ENCODE results near the gene DBN1. TPM values are rescaled to one million over a fixed set of nuclear protein-coding genes. Genes with fewer than 3 reads are reported as not detected.

DBN1 gene
- total RNA-seq, 1 experiment from 2014 or later, result 144 TPM

- Mint-ChIP-seq H3K27me3 (ENCODE audit: insufficient read depth, unreplicated experiment) (no peaks in the 10 kb centered on the region), H3K36me3 (ENCODE audit: insufficient read depth, unreplicated experiment) (peaks cover 76% of the 10 kb centered on the region), H3K27ac (ENCODE audit: unreplicated experiment) (no peak overlapping the region), H3K4me1 (ENCODE audit: low read depth, unreplicated experiment) (peaks cover 15% of the 10 kb centered on the region), H3K4me3 (ENCODE audit: unreplicated experiment) (peak overlapping the region; percentile 7), H3K9me3 (ENCODE audit: unreplicated experiment) (no peaks in the 10 kb centered on the region)
- H3K4me1 ChIP-seq, result peaks cover 12% of the 10 kb centered on the region; the same call in 1 of the 2 replicates
- TF ChIP-seq CTCF (IDR thresholded peaks at IDR 0.05; ENCODE audit: insufficient read depth in 1 of 2, low read depth in 1 of 2, low read length in 1 of 2, severe bottlenecking in 1 of 2, unreplicated experiment in 1 of 2), result no peak
- ChIA-PET POLR2A (no interaction called here), CTCF (no interaction called here)
- no peaks in the 10 kb centered on the region for H3K27me3 ChIP-seq (replicated peaks; ENCODE audit: control insufficient read depth, insufficient read depth, low read length)
- H3K9me3 ChIP-seq, result no peaks in the 10 kb centered on the region
- no peak for DNase-seq
- intact Hi-C loops (cut with micrococcal nuclease; ENCODE audit: unreplicated experiment), result no loop called here
- H3K36me3 ChIP-seq (ENCODE audit: control insufficient read depth, insufficient read depth, low read length), result peaks cover 8% of the 10 kb centered on the region
- no TSS peak for BruUV-seq (replicated peaks)
- no peak overlapping the region for H3K4me3 ChIP-seq (ENCODE audit: low read depth, low read length)
Measured at GRCh38 chr5:177519463-177520235, 46.2 kb upstream of the DBN1 start.

- Mint-ChIP-seq H3K4me1 (ENCODE audit: low read depth, unreplicated experiment) (peaks cover 15% of the 10 kb centered on the region), H3K9me3 (ENCODE audit: unreplicated experiment) (no peaks in the 10 kb centered on the region), H3K27me3 (ENCODE audit: insufficient read depth, unreplicated experiment) (no peaks in the 10 kb centered on the region), H3K27ac (ENCODE audit: unreplicated experiment) (peak within 1 kb of the TSS; percentile 92), H3K36me3 (ENCODE audit: insufficient read depth, unreplicated experiment) (peaks cover 78% of the 10 kb centered on the region), H3K4me3 (ENCODE audit: unreplicated experiment) (peak within 1 kb of the TSS; percentile 92)
- H3K4me1 ChIP-seq, result peaks cover 12% of the 10 kb centered on the region; the same call in 1 of the 2 replicates
- TF ChIP-seq CTCF (IDR thresholded peaks at IDR 0.05; ENCODE audit: insufficient read depth in 1 of 2, low read depth in 1 of 2, low read length in 1 of 2, severe bottlenecking in 1 of 2, unreplicated experiment in 1 of 2), result no peak
- POLR2A ChIA-PET, result no interaction called here
- no peaks in the 10 kb centered on the region for H3K27me3 ChIP-seq (replicated peaks; ENCODE audit: control insufficient read depth, insufficient read depth, low read length)
- H3K36me3 ChIP-seq (ENCODE audit: control insufficient read depth, insufficient read depth, low read length), result peaks cover 15% of the 10 kb centered on the region
- peak; percentile 96 to 97 for DNase-seq
- CTCF ChIA-PET, result interaction anchor here (0.7 to 1.1 kb wide), 3 partner anchors 15 to 497 kb away, joined by 3 to 4 read pairs (median 3); no protein-coding TSS in a partner anchor
- H3K9me3 ChIP-seq, result no peaks in the 10 kb centered on the region
- peak within 1 kb of the TSS; percentile 99 for H3K4me3 ChIP-seq (ENCODE audit: low read depth, low read length)
- BruUV-seq (replicated peaks), result TSS peak; percentile 75
- intact Hi-C loops (cut with micrococcal nuclease; ENCODE audit: unreplicated experiment), result loop anchor here (1.0 kb wide), 1 partner anchor 71 kb away; no protein-coding TSS in a partner anchor
Measured at GRCh38 chr5:177516601-177517568, 43.5 kb upstream of the DBN1 start, which contains the start of gene DDX41. Gene DDX41 (minus strand): TSS chr5:177516961. CDS start chr5:177516945, 16 bp downstream.

- no peaks in the 10 kb centered on the region for H3K27me3 Mint-ChIP-seq (ENCODE audit: insufficient read depth, unreplicated experiment)
- ChIA-PET CTCF (interaction anchor here (0.6 to 0.9 kb wide), 2 partner anchors 58 to 145 kb away, joined by 3 read pairs; no protein-coding TSS in a partner anchor), POLR2A (interaction anchor here (0.6 kb wide), 1 partner anchor 22 kb away, joined by 3 read pairs; no protein-coding TSS in a partner anchor)
- H3K36me3 Mint-ChIP-seq (ENCODE audit: insufficient read depth, unreplicated experiment), result peaks cover 73% of the 10 kb centered on the region
- H3K9me3 Mint-ChIP-seq (ENCODE audit: unreplicated experiment), result no peaks in the 10 kb centered on the region
- intact Hi-C loops (cut with micrococcal nuclease; ENCODE audit: unreplicated experiment), result no loop called here
- TF ChIP-seq CTCF (IDR thresholded peaks at IDR 0.05; ENCODE audit: insufficient read depth in 1 of 2, low read depth in 1 of 2, low read length in 1 of 2, severe bottlenecking in 1 of 2, unreplicated experiment in 1 of 2), result no peak
- no peaks in the 10 kb centered on the region for H3K27me3 ChIP-seq (replicated peaks; ENCODE audit: control insufficient read depth, insufficient read depth, low read length)
- H3K4me3 ChIP-seq (ENCODE audit: low read depth, low read length), result peak overlapping the region; percentile 99
- peak overlapping the region; percentile 92 for H3K27ac Mint-ChIP-seq (ENCODE audit: unreplicated experiment)
- peaks cover 14% of the 10 kb centered on the region for H3K4me1 Mint-ChIP-seq (ENCODE audit: low read depth, unreplicated experiment)
- no peaks in the 10 kb centered on the region for H3K9me3 ChIP-seq
- peaks cover 13% of the 10 kb centered on the region for H3K36me3 ChIP-seq (ENCODE audit: control insufficient read depth, insufficient read depth, low read length)
- peak overlapping the region; percentile 92 for H3K4me3 Mint-ChIP-seq (ENCODE audit: unreplicated experiment)
- peaks cover 12% of the 10 kb centered on the region; the same call in 1 of the 2 replicates for H3K4me1 ChIP-seq
- no TSS peak for BruUV-seq (replicated peaks)
- no peak for DNase-seq
Measured at GRCh38 chr5:177515580-177515979, 42.1 kb upstream of the DBN1 start.

Data from Caco-2 (cell line).